Hepatocyte (in vitro differentiated cells): ENCODE data around the gene KCTD6. TPM values are rescaled to one million over a fixed set of nuclear protein-coding genes. Genes with fewer than 3 reads are reported as not detected.

Experiments used
- DNase-seq: peaks from one replicate; pipeline ENCODE4 v3.0.0-alpha.2; 2016; ENCODE audit warnings: low spot score
- H2AFZ ChIP-seq: fragments of 200-600 bp; sonication (generic); 2 replicates; pipeline ENCODE4 v1.6.0; 2016; ENCODE audit warnings: antibody characterized with exemption, mild to moderate bottlenecking
- H3K27ac ChIP-seq: fragments of 200-600 bp; sonication (generic); 2 replicates; pipeline ENCODE4 v1.5.1; 2016; ENCODE audit warnings: mild to moderate bottlenecking
- H3K27me3 ChIP-seq: fragments of 200-600 bp; sonication (generic); 2 replicates; pipeline ENCODE4 v1.6.1; 2016
- H3K36me3 ChIP-seq: fragments of 200-600 bp; sonication (generic); replicated peaks from 2 replicates; pipeline ENCODE4 v1.5.1; 2016; ENCODE audit warnings: low read depth; ENCODE audit not compliant: insufficient read depth
- H3K4me1 ChIP-seq: fragments of 200-600 bp; sonication (generic); 2 replicates; pipeline ENCODE4 v1.5.1; 2016; ENCODE audit warnings: mild to moderate bottlenecking, moderate library complexity; ENCODE audit not compliant: insufficient read depth
- H3K4me2 ChIP-seq: fragments of 200-600 bp; sonication (generic); 2 replicates; pipeline ENCODE4 v1.6.0; 2016
- H3K4me3 ChIP-seq: fragments of 200-600 bp; sonication (generic); 2 replicates; pipeline ENCODE4 v1.5.1; 2016; ENCODE audit warnings: mild to moderate bottlenecking
- H3K79me2 ChIP-seq: fragments of 200-600 bp; sonication (generic); 2 replicates; pipeline ENCODE4 v1.6.0; 2017; ENCODE audit warnings: mild to moderate bottlenecking
- H3K9me2 ChIP-seq: fragments of 200-600 bp; sonication (generic); replicated peaks from 2 replicates; pipeline ENCODE4 v1.6.0; 2017; ENCODE audit warnings: mild to moderate bottlenecking; ENCODE audit not compliant: insufficient read depth
- H3K9me3 ChIP-seq: fragments of 200-600 bp; sonication (generic); 2 replicates; pipeline ENCODE4 v1.5.1; 2016; ENCODE audit warnings: low read depth, mild to moderate bottlenecking
- H4K20me1 ChIP-seq: fragments of 200-600 bp; sonication (generic); 2 replicates; pipeline ENCODE4 v1.6.0; 2016; ENCODE audit warnings: mild to moderate bottlenecking; ENCODE audit not compliant: insufficient read depth, poor library complexity, severe bottlenecking
- CTCF ChIP-seq: fragments of 200-600 bp; sonication (generic); IDR thresholded peaks from 2 replicates; pipeline ENCODE4 v1.5.1; 2016; ENCODE audit warnings: antibody characterized with exemption, mild to moderate bottlenecking; ENCODE audit not compliant: poor library complexity
- EZH2 ChIP-seq: fragments of 200-600 bp; sonication (generic); IDR thresholded peaks from 2 replicates; pipeline ENCODE4 v1.6.1; 2016; ENCODE audit warnings: antibody characterized with exemption, mild to moderate bottlenecking, borderline replicate concordance
- EZH2phosphoT487 ChIP-seq: fragments of 200-600 bp; sonication (generic); IDR thresholded peaks from one replicate; pipeline ENCODE4 v1.6.1; 2018; ENCODE audit warnings: antibody characterized with exemption, mild to moderate bottlenecking, low read depth, moderate library complexity; ENCODE audit not compliant: unreplicated experiment, severe bottlenecking
- WGBS: methylation state at CpG from one replicate; pipeline ENCODE4 v1.1.6; 2016; ENCODE audit warnings: low lambda C conversion rate; ENCODE audit errors: missing lambda C conversion rate; 5-methylcytosine and 5-hydroxymethylcytosine counted together
- polyA plus RNA-seq: library from polyadenylated mRNA; unstranded; fragments of >200 nt; fragmentation: Nextera tagmentation; extraction: Ambion mirVana; gene quantifications from 2 replicates; pipeline ENCODE4 v1.2.1, GENCODE V29; 2016
- total RNA-seq: library from RNA; depleted of rRNA; stranded (reverse); fragments of >200 nt; gene quantifications from 2 replicates; pipeline ENCODE4 v1.2.3, GENCODE V29; 2014

KCTD6 gene
- total and polyA plus RNA-seq, 2 experiments from 2014 or later: 13.8 to 18.9 TPM

GRCh38 chr3:58470363-58471024 lies 21.4 kb upstream of the KCTD6 start:
- Histone ChIP-seq H3K27ac (peak overlapping the region; percentile 70), H3K27me3 (no peaks in the 10 kb centered on the region), H3K4me2 (peak overlapping the region; percentile 40), H3K79me2 (no peaks in the 10 kb centered on the region), H3K4me1 (peaks cover 27% of the 10 kb centered on the region), H3K9me2 (no peaks in the 10 kb centered on the region), H4K20me1 (no peaks in the 10 kb centered on the region), H3K4me3 (no peak overlapping the region), H2AFZ (no peak overlapping the region), H3K36me3 (no peaks in the 10 kb centered on the region), H3K9me3 (no peaks in the 10 kb centered on the region)
- no peak for TF ChIP-seq EZH2
- no peak for TF ChIP-seq CTCF
- TF ChIP-seq EZH2phosphoT487: no peak
- WGBS: 76% methylated on average over 12 of the region's 12 CpGs
- no peak for DNase-seq

- peak overlapping the region; percentile 40 for H3K4me2 ChIP-seq
- H3K4me3 ChIP-seq: no peak overlapping the region
- no peaks in the 10 kb centered on the region for H3K36me3 ChIP-seq
- H3K4me1 ChIP-seq: peaks cover 27% of the 10 kb centered on the region
- H3K9me3 ChIP-seq: no peaks in the 10 kb centered on the region
- peak overlapping the region; percentile 70 for H3K27ac ChIP-seq
- H4K20me1 ChIP-seq: no peaks in the 10 kb centered on the region
- no peaks in the 10 kb centered on the region for H3K79me2 ChIP-seq
- no peaks in the 10 kb centered on the region for H3K9me2 ChIP-seq
- H2AFZ ChIP-seq: no peak overlapping the region
- no peaks in the 10 kb centered on the region for H3K27me3 ChIP-seq
- peak; percentile 82 for DNase-seq
- TF ChIP-seq EZH2phosphoT487: peak; percentile 37
- TF ChIP-seq CTCF: no peak
- WGBS: 43% methylated on average over 10 of the region's 10 CpGs
Observed at GRCh38 chr3:58471025-58471887, 20.6 kb upstream of the KCTD6 start.

GRCh38 chr3:58473275-58473674 lies 18.6 kb upstream of the KCTD6 start:
- H3K9me3 ChIP-seq: no peaks in the 10 kb centered on the region
- H3K36me3 ChIP-seq: no peaks in the 10 kb centered on the region
- no peak for DNase-seq
- no peak overlapping the region for H2AFZ ChIP-seq
- H3K27me3 ChIP-seq: no peaks in the 10 kb centered on the region
- no peak overlapping the region for H3K27ac ChIP-seq
- H3K4me2 ChIP-seq: no peak overlapping the region
- peaks cover 27% of the 10 kb centered on the region for H3K4me1 ChIP-seq
- H3K9me2 ChIP-seq: no peaks in the 10 kb centered on the region
- TF ChIP-seq CTCF (no peak), EZH2 (no peak)
- no peaks in the 10 kb centered on the region for H3K79me2 ChIP-seq
- 95% methylated on average over 1 of the region's 1 CpG for WGBS
- H3K4me3 ChIP-seq: no peak overlapping the region
- H4K20me1 ChIP-seq: no peaks in the 10 kb centered on the region
